HEK293 (cell line): ENCODE measurements around the gene MGAT4B.

Experiments
- CTCF ChIA-PET: fragments of 350-600 bp; formaldehyde crosslinking; extraction: SDS; loops from one replicate; lab custom pipeline; 2021; ENCODE audit warnings: antibody characterized with exemption; lab: Yijun Ruan, JAX
- POLR2A ChIA-PET: fragments of 300-600 bp; formaldehyde crosslinking; extraction: SDS; loops from one replicate; lab custom pipeline; 2020; ENCODE audit warnings: antibody characterized with exemption, inconsistent platforms; lab: Yijun Ruan, JAX
- H3K27ac ChIP-seq: fragments of 200-500 bp; sonication (Bioruptor generic); 2 replicates; pipeline ENCODE4 v1.5.1; 2014; ENCODE audit warnings: low read depth, low read length, control low read depth, inconsistent platforms; ENCODE audit errors: extremely low read depth
- H3K36me3 ChIP-seq, 2 experiments: fragments of 200-500 bp in 1 of 2; sonication (Bioruptor generic) in 1 of 2; 1 replicate in 1 of 2; 2 replicates in 1 of 2; pipeline ENCODE4 v1.5.1; 2014 to 2017; ENCODE audit warnings: inconsistent platforms in 2 of 2, low read length in 2 of 2; ENCODE audit not compliant: control insufficient read depth in 2 of 2, insufficient read depth in 1 of 2
- H3K4me1 ChIP-seq: fragments of 200-500 bp; sonication (Bioruptor generic); 2 replicates; pipeline ENCODE4 v1.5.1; 2014; ENCODE audit warnings: mild to moderate bottlenecking, low read length, inconsistent platforms; ENCODE audit not compliant: control insufficient read depth, insufficient read depth
- H3K4me3 ChIP-seq: 2 replicates; pipeline ENCODE4 v1.5.1; 2011; ENCODE audit warnings: low read depth, mild to moderate bottlenecking, control low read depth, low read length, moderate library complexity
- H3K9me3 ChIP-seq: fragments of 200-500 bp; sonication (Bioruptor generic); 2 replicates; pipeline ENCODE4 v1.5.1; 2014; ENCODE audit warnings: low read depth, low read length, inconsistent platforms; ENCODE audit not compliant: control insufficient read depth, insufficient read depth
- BCL11A ChIP-seq: fragments of 450-650 bp; formaldehyde crosslinking; IDR thresholded peaks from 2 replicates; pipeline ENCODE4 v1.5.1; 2016; ENCODE audit warnings: low read depth, missing biosample characterization, missing genetic modification characterization
- CTCF ChIP-seq: fragments of 450-650 bp; formaldehyde crosslinking; IDR thresholded peaks from 2 replicates; pipeline ENCODE4 v1.5.1; 2016; ENCODE audit warnings: missing biosample characterization, missing genetic modification characterization
- MZF1 ChIP-seq: fragments of 450-650 bp; formaldehyde crosslinking; IDR thresholded peaks from 2 replicates; pipeline ENCODE4 v1.5.1; 2017; ENCODE audit warnings: missing biosample characterization, missing genetic modification characterization, borderline replicate concordance
- ZBTB26 ChIP-seq: fragments of 450-650 bp; formaldehyde crosslinking; optimal IDR thresholded peaks from 2 replicates; pipeline ENCODE3; 2016; ENCODE audit warnings: missing biosample characterization, mild to moderate bottlenecking, missing genetic modification characterization
- ZBTB6 ChIP-seq: fragments of 450-650 bp; formaldehyde crosslinking; IDR thresholded peaks from 2 replicates; pipeline ENCODE4 v1.5.1; 2017; ENCODE audit warnings: missing biosample characterization, missing genetic modification characterization
- ZFP37 ChIP-seq: fragments of 450-650 bp; formaldehyde crosslinking; IDR thresholded peaks from 2 replicates; pipeline ENCODE4 v1.5.1; 2016; ENCODE audit warnings: missing biosample characterization, missing genetic modification characterization
- ZIC2 ChIP-seq: fragments of 450-650 bp; formaldehyde crosslinking; IDR thresholded peaks from 2 replicates; pipeline ENCODE4 v1.5.1; 2016; ENCODE audit warnings: missing biosample characterization, missing genetic modification characterization
- ZNF140 ChIP-seq: fragments of 450-650 bp; formaldehyde crosslinking; IDR thresholded peaks from 2 replicates; pipeline ENCODE4 v1.5.1; 2016; ENCODE audit warnings: missing biosample characterization, missing genetic modification characterization
- ZNF19 ChIP-seq: fragments of 450-650 bp; formaldehyde crosslinking; IDR thresholded peaks from 2 replicates; pipeline ENCODE4; 2016; ENCODE audit warnings: missing biosample characterization, missing genetic modification characterization, low read depth
- ZNF350 ChIP-seq: fragments of 450-650 bp; formaldehyde crosslinking; IDR thresholded peaks from 2 replicates; pipeline ENCODE4 v1.5.0; 2017; ENCODE audit warnings: missing biosample characterization, mild to moderate bottlenecking, missing genetic modification characterization
- ZNF394 ChIP-seq: fragments of 450-650 bp; formaldehyde crosslinking; IDR thresholded peaks from 2 replicates; pipeline ENCODE4 v1.5.1; 2016; ENCODE audit warnings: missing biosample characterization, missing genetic modification characterization, mild to moderate bottlenecking, moderate library complexity, borderline replicate concordance
- ZNF776 ChIP-seq: fragments of 450-650 bp; formaldehyde crosslinking; IDR thresholded peaks from 2 replicates; pipeline ENCODE4 v1.5.0; 2017; ENCODE audit warnings: missing biosample characterization, missing genetic modification characterization, borderline replicate concordance
- TF ChIP-seq, protein P1 (sequence below): fragments of 450-650 bp; formaldehyde crosslinking; IDR thresholded peaks from 2 replicates; pipeline ENCODE4 v1.5.1; 2017; ENCODE audit warnings: missing biosample characterization, missing genetic modification characterization
- TF ChIP-seq, protein P2 (sequence below): fragments of 450-650 bp; formaldehyde crosslinking; IDR thresholded peaks from 2 replicates; pipeline ENCODE4 v1.5.1; 2016; ENCODE audit warnings: missing biosample characterization, missing genetic modification characterization

MGAT4B gene

GRCh38 chr5:179812997-179813607, 6.4 kb upstream of the MGAT4B start:
- Histone ChIP-seq H3K36me3 (peaks cover 5 to 47% of the 10 kb centered on the region in 2 experiments; a peak in 2 of 3 replicates), H3K4me1 (no peaks in the 10 kb centered on the region), H3K4me3 (no peak overlapping the region), H3K27ac (no peak overlapping the region), H3K9me3 (no peaks in the 10 kb centered on the region)
- ChIA-PET CTCF (interaction anchor here (0.8 kb wide), 1 partner anchor 50 kb away, joined by 5 read pairs; no protein-coding TSS in a partner anchor), POLR2A (no interaction called here)
- no peak for TF ChIP-seq ZNF776

DNA sequence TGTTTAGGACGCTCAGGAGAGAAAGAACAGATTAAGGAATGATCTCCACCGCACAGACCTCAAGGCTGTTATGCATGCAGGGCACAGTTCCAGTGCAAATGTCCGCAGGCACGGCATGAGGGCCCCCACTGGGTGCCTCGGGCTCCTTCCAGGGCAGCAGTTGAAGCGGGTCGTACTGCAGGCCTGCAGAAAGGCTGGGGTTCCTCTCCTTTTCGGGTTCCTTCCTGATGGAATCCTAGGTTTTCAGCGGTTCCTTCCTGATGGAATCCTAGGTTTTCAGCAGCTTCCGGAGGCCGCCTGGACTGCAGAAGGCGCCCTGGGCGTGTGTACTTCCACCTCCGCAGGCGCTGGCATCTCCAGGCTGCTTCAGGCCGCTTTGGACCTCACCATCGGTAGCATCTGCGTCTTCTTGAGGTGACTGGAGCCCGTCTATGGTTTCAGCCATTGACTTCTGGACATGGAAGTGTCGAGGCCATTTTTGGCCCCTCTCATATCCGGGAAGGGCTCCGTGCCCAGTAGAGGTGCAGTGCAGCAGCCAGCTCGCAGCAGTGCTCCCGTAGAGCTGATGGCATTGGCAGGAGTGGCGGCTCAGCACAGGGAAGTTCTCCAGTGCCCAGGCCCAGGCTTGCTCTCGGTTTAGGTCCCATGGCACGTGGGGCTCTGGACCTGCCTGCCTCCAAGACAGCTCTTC, 5.6 kb upstream of the MGAT4B start:
- Histone ChIP-seq H3K4me1 (no peaks in the 10 kb centered on the region), H3K9me3 (no peaks in the 10 kb centered on the region), H3K36me3 (peaks cover 5 to 47% of the 10 kb centered on the region in 2 experiments; a peak in 2 of 3 replicates), H3K4me3 (no peak overlapping the region), H3K27ac (no peak overlapping the region)
- TF ChIP-seq ZFP37 (tag by site-specific recombination) (no peak), ZNF394 (tag by site-specific recombination) (no peak), ZNF350 (no peak), CTCF (no peak), ZIC2 (tag by site-specific recombination) (no peak), ZBTB26 (tag by site-specific recombination) (no peak), ZBTB6 (no peak), MZF1 (tag by site-specific recombination) (no peak), BCL11A (no peak), ZNF140 (no peak), ZNF19 (tag by site-specific recombination) (no peak)
- TF ChIP-seq, protein P1, sequence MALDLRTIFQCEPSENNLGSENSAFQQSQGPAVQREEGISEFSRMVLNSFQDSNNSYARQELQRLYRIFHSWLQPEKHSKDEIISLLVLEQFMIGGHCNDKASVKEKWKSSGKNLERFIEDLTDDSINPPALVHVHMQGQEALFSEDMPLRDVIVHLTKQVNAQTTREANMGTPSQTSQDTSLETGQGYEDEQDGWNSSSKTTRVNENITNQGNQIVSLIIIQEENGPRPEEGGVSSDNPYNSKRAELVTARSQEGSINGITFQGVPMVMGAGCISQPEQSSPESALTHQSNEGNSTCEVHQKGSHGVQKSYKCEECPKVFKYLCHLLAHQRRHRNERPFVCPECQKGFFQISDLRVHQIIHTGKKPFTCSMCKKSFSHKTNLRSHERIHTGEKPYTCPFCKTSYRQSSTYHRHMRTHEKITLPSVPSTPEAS (tag by site-specific recombination) = no peak
- TF ChIP-seq, protein P2, sequence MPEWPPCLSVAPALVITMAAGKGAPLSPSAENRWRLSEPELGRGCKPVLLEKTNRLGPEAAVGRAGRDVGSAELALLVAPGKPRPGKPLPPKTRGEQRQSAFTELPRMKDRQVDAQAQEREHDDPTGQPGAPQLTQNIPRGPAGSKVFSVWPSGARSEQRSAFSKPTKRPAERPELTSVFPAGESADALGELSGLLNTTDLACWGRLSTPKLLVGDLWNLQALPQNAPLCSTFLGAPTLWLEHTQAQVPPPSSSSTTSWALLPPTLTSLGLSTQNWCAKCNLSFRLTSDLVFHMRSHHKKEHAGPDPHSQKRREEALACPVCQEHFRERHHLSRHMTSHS (tag by site-specific recombination) = no peak
- ChIA-PET CTCF (no interaction called here), POLR2A (no interaction called here)
